Spleen (tissue), 11 donors: Measurements from ENCODE around the gene NUP98. TPM values are rescaled to one million over a fixed set of nuclear protein-coding genes. Genes with fewer than 3 reads are reported as not detected.

Experiments
- DNase-seq: peaks from one replicate; pipeline ENCODE4 v3.0.0-alpha.2; 2020
- H3K27ac ChIP-seq, 8 donors: fragments of 200-600 bp; sonication (generic) in 7 of 8; 1 replicate in 4 of 8; 2 replicates in 4 of 8; pipeline versions ENCODE4 v1.5.0 to v1.8.0; 2016 to 2021; ENCODE audit warnings: inconsistent platforms in 4 of 8, mild to moderate bottlenecking in 4 of 8, moderate library complexity in 1 of 8
- H3K27me3 ChIP-seq, 7 donors: fragments of 200-600 bp; sonication (generic) in 6 of 7; replicated peaks in 1 of 7; 1 replicate in 4 of 7; 2 replicates in 3 of 7; pipeline versions ENCODE4 v1.5.0 to v1.8.0; 2016 to 2021; ENCODE audit warnings: inconsistent platforms in 3 of 7, mild to moderate bottlenecking in 1 of 7
- H3K36me3 ChIP-seq, 6 donors: fragments of 200-600 bp; sonication (generic) in 5 of 6; 1 replicate in 4 of 6; 2 replicates in 2 of 6; pipeline versions ENCODE4 v1.5.0 to v1.8.0; 2016 to 2021; ENCODE audit warnings: inconsistent platforms in 2 of 6
- H3K4me1 ChIP-seq, 6 donors: fragments of 200-600 bp; sonication (generic) in 5 of 6; 1 replicate in 3 of 6; 2 replicates in 3 of 6; pipeline versions ENCODE4 v1.5.0 to v1.8.0; 2016 to 2021; ENCODE audit warnings: inconsistent platforms in 3 of 6
- H3K4me3 ChIP-seq, 8 donors: fragments of 200-600 bp; sonication (generic) in 7 of 8; 1 replicate in 4 of 8; 2 replicates in 4 of 8; pipeline versions ENCODE4 v1.5.0 to v1.8.0; 2016 to 2021; ENCODE audit warnings: inconsistent platforms in 4 of 8, mild to moderate bottlenecking in 4 of 8, moderate library complexity in 2 of 8
- H3K9me3 ChIP-seq, 8 donors: fragments of 200-600 bp; sonication (generic) in 7 of 8; 1 replicate in 4 of 8; 2 replicates in 4 of 8; pipeline versions ENCODE4 v1.5.0 to v1.8.0; 2016 to 2021; ENCODE audit warnings: inconsistent platforms in 4 of 8
- CTCF ChIP-seq, 11 experiments: fragments of 200-600 bp in 7 of 11; fragments of 450-650 bp in 4 of 11; sonication (generic) in 4 of 11; IDR thresholded peaks in 8 of 11; conservative IDR thresholded peaks in 3 of 11; 1 replicate in 7 of 11; 2 replicates in 4 of 11; pipeline versions ENCODE4 v1.4.0 to v1.8.0; 2016 to 2021; ENCODE audit warnings: antibody characterized with exemption in 11 of 11, inconsistent platforms in 4 of 11, mild to moderate bottlenecking in 1 of 11
- POLR2A ChIP-seq, 3 donors: fragments of 450-650 bp; IDR thresholded peaks; one replicate each; pipeline ENCODE4 v1.5.1; 2017; ENCODE audit warnings: antibody characterized with exemption in 3 of 3, mild to moderate bottlenecking in 1 of 3
- POLR2AphosphoS5 ChIP-seq, 3 donors: sonication (generic); formaldehyde crosslinking; IDR thresholded peaks; one replicate each; pipeline ENCODE4 v1.5.1; 2017; ENCODE audit warnings: antibody characterized with exemption in 3 of 3
- WGBS, 5 donors: extraction: QIAGEN DNeasy Blood & Tissue Kit in 3 of 5; methylation state at CpG; one replicate each; pipeline versions ENCODE4 v1.1.5 to v1.1.7; 2013 to 2018; 5-methylcytosine and 5-hydroxymethylcytosine counted together
- intact Hi-C: fragments of 100-400 bp; cut with DNase I; formaldehyde crosslinking; loops from one replicate; pipeline ENCODE4 v1.15.0; 2023; ENCODE audit warnings: low total_unique reads
- polyA plus RNA-seq, 3 donors: library from polyadenylated mRNA; stranded (reverse); fragments of 200-250 nt; gene quantifications; one replicate each; pipeline ENCODE4 v1.2.1, GENCODE V29; 2013
- total RNA-seq, 7 donors: library from RNA; depleted of rRNA in 3 of 7; stranded (reverse); fragments of >200 nt in 3 of 7; fragmentation: NEBNext Ultra II Directional in 4 of 7; extraction: Animal tissue kit (Norgen Biotek cat#: 25700) in 4 of 7; gene quantifications; one replicate each; pipeline versions ENCODE4 v1.1.0 to v1.2.1, GENCODE V29; 2016 to 2021
- donor health status: healthy with polysubstance abuse.
- donor health status: DM: no; HTN: no; CAD: no; lungs with moderate emphysema.
- donor health status: DM: no; HTN: no; CAD: no.
- donor health status: Bipolar disorder and iron deficiency.
- donor health status: healthy.
- donor health status: DM: no; HTN: no; CAD: no.
- donor health status: DM: yes; HTN: yes; CAD: no.

NUP98 gene
- total and polyA plus RNA-seq, 10 donors: 12.6 to 171 (median 88.7) TPM

GRCh38 chr11:3834349-3834663, 37.0 kb upstream of the NUP98 start:
- no peak for DNase-seq
- 19 to 41% (median 23%) methylated on average over 4 of the region's 4 CpGs for whole genome bisulfite sequencing, 5 donors
- Histone ChIP-seq H3K27me3 (no peaks in the 10 kb centered on the region), H3K36me3 (peaks cover 0 to 65% (median 14%) of the 10 kb centered on the region in 6 donors), H3K4me3 (peak overlapping the region in 6 of 8 donors; percentile 5 to 96 (median 44)), H3K27ac (peak overlapping the region; percentile 22 to 100 (median 98)), H3K9me3 (no peaks in the 10 kb centered on the region), H3K4me1 (peaks cover 79 to 100% (median 99%) of the 10 kb centered on the region in 6 donors)
- intact Hi-C loops: no loop called here
- TF ChIP-seq CTCF (IDR thresholded peaks at IDR 0.05 in 8 of 11, conservative IDR thresholded peaks at IDR 0.05 in 3 of 11) (no peak), POLR2AphosphoS5 (IDR thresholded peaks at IDR 0.05) (no peak), POLR2A (IDR thresholded peaks at IDR 0.05) (no peak)

GRCh38 chr11:3833449-3833848, 36.1 kb upstream of the NUP98 start:
- peaks cover 0 to 73% (median 17%) of the 10 kb centered on the region in 6 donors for H3K36me3 ChIP-seq
- no peak for TF ChIP-seq CTCF (IDR thresholded peaks at IDR 0.05 in 8 of 11, conservative IDR thresholded peaks at IDR 0.05 in 3 of 11)
- TF ChIP-seq POLR2AphosphoS5 (IDR thresholded peaks at IDR 0.05): no peak
- no peak for TF ChIP-seq POLR2A (IDR thresholded peaks at IDR 0.05)
- H3K9me3 ChIP-seq: no peaks in the 10 kb centered on the region
- no peaks in the 10 kb centered on the region for H3K27me3 ChIP-seq
- intact Hi-C loops: no loop called here
- peaks cover 72 to 98% (median 94%) of the 10 kb centered on the region in 6 donors for H3K4me1 ChIP-seq
- WGBS, 5 donors: 59 to 76% (median 63%) methylated on average over 2 of the region's 2 CpGs
- peak overlapping the region in 7 of 8 donors; percentile 98 to 100 (median 99) for H3K27ac ChIP-seq
- H3K4me3 ChIP-seq: peak overlapping the region in 1 of 8 donors; percentile 96
- no peak for DNase-seq

GRCh38 chr11:3832816-3833215, 35.5 kb upstream of the NUP98 start:
- H3K27ac ChIP-seq: peak overlapping the region in 7 of 8 donors; percentile 65 to 100 (median 98)
- H3K4me3 ChIP-seq: peak overlapping the region in 1 of 8 donors; percentile 35
- H3K36me3 ChIP-seq: peaks cover 0 to 80% (median 21%) of the 10 kb centered on the region in 6 donors
- intact Hi-C loops: no loop called here
- H3K27me3 ChIP-seq: no peaks in the 10 kb centered on the region
- DNase-seq: peak; percentile 59
- no peaks in the 10 kb centered on the region for H3K9me3 ChIP-seq
- peaks cover 66 to 98% (median 89%) of the 10 kb centered on the region in 6 donors for H3K4me1 ChIP-seq
- WGBS, 5 donors: 83 to 96% (median 91%) methylated on average over 2 of the region's 2 CpGs
- TF ChIP-seq POLR2AphosphoS5 (IDR thresholded peaks at IDR 0.05) (no peak), CTCF (IDR thresholded peaks at IDR 0.05 in 8 of 11, conservative IDR thresholded peaks at IDR 0.05 in 3 of 11) (no peak), POLR2A (IDR thresholded peaks at IDR 0.05) (no peak)

- Histone ChIP-seq H3K36me3 (peaks cover 0 to 92% (median 33%) of the 10 kb centered on the region in 6 donors), H3K4me3 (peak overlapping the region in 1 of 8 donors; percentile 35), H3K27me3 (no peaks in the 10 kb centered on the region), H3K9me3 (no peaks in the 10 kb centered on the region), H3K27ac (peak overlapping the region; percentile 29 to 100 (median 98)), H3K4me1 (peaks cover 54 to 98% (median 84%) of the 10 kb centered on the region in 6 donors)
- 39 to 63% (median 49%) methylated on average over 12 to 13 of the region's 13 CpGs for WGBS, 5 donors
- intact Hi-C loops: no loop called here
- no peak for TF ChIP-seq POLR2A (IDR thresholded peaks at IDR 0.05)
- peak in 2 of 3 donors; percentile 39 to 46 for TF ChIP-seq POLR2AphosphoS5 (IDR thresholded peaks at IDR 0.05)
- DNase-seq: peak; percentile 83
These were observed 34.3 kb upstream of the NUP98 start for GRCh38 chr11:3831378-3832239.
